Chondrocyte (in vitro differentiated cells): ENCODE data around the gene HOXC11. TPM values are rescaled to one million over a fixed set of nuclear protein-coding genes. Genes with fewer than 3 reads are reported as not detected.
A peak's percentile ranks its signal among the peaks of the same experiment; 100 is the strongest.

Source experiments
- DNase-seq: peaks from one replicate; pipeline ENCODE4 v3.0.0; 2021; ENCODE audit warnings: mixed read lengths, low spot score
- H3K27ac Mint-ChIP-seq: one replicate; pipeline ENCODE4 v1.8.0; 2021; ENCODE audit warnings: mild to moderate bottlenecking, moderate library complexity, mixed read lengths; ENCODE audit not compliant: unreplicated experiment
- H3K27me3 Mint-ChIP-seq: 2 replicates; pipeline ENCODE4 v1.8.0; 2021; ENCODE audit warnings: low read depth, mixed read lengths
- H3K36me3 Mint-ChIP-seq: 2 replicates; pipeline ENCODE4 v1.8.0; 2021; ENCODE audit warnings: low read depth, mixed read lengths
- H3K4me1 Mint-ChIP-seq: 2 replicates; pipeline ENCODE4 v1.8.0; 2021; ENCODE audit warnings: low read depth, mild to moderate bottlenecking, mixed read lengths
- H3K4me3 Mint-ChIP-seq: one replicate; pipeline ENCODE4 v1.8.0; 2021; ENCODE audit warnings: mild to moderate bottlenecking, moderate library complexity, mixed read lengths; ENCODE audit not compliant: unreplicated experiment
- H3K9me3 Mint-ChIP-seq: 2 replicates; pipeline ENCODE4 v1.8.0; 2021; ENCODE audit warnings: low read depth, mixed read lengths
- total RNA-seq: library from RNA; stranded (reverse); gene quantifications from 3 replicates; pipeline ENCODE4 v1.2.1, GENCODE V29; 2021
- TF ChIP-seq, protein P1 (sequence below): fragments of 200-600 bp; sonication (generic); IDR thresholded peaks from 2 replicates; pipeline ENCODE4 v1.5.0; 2021; ENCODE audit warnings: antibody characterized with exemption, mild to moderate bottlenecking, moderate library complexity

HOXC11 gene
- total RNA-seq, 1 donor from 2014 or later = not detected

DNA sequence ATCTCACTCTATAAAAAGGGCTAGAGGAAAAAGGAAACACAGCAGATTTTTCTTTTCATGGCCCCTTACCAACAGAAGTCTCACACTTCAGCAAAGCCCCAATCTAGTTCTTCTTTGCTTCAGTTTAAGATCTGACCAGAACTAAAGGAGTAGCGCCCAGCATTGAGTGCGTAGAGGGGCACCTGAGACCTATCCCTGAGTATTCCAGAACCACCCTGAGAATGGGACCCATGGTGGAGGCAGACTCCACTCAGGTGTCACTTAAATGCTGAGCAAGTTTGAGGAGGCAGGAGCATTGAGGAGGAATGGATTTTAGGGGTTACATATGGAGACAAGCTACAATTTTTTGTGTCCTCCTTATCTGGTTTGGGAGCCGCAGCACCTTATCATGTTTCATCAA, 1.8 kb upstream of the HOXC11 start:
- H3K9me3 Mint-ChIP-seq = no peaks in the 10 kb centered on the region
- peaks cover 85% of the 10 kb centered on the region for H3K27me3 Mint-ChIP-seq
- H3K36me3 Mint-ChIP-seq = peaks cover 4% of the 10 kb centered on the region
- no peak overlapping the region for H3K4me3 Mint-ChIP-seq
- no peak overlapping the region for H3K27ac Mint-ChIP-seq
- H3K4me1 Mint-ChIP-seq = peaks cover 23% of the 10 kb centered on the region
- peak; percentile 5 for DNase-seq
- TF ChIP-seq, protein P1, sequence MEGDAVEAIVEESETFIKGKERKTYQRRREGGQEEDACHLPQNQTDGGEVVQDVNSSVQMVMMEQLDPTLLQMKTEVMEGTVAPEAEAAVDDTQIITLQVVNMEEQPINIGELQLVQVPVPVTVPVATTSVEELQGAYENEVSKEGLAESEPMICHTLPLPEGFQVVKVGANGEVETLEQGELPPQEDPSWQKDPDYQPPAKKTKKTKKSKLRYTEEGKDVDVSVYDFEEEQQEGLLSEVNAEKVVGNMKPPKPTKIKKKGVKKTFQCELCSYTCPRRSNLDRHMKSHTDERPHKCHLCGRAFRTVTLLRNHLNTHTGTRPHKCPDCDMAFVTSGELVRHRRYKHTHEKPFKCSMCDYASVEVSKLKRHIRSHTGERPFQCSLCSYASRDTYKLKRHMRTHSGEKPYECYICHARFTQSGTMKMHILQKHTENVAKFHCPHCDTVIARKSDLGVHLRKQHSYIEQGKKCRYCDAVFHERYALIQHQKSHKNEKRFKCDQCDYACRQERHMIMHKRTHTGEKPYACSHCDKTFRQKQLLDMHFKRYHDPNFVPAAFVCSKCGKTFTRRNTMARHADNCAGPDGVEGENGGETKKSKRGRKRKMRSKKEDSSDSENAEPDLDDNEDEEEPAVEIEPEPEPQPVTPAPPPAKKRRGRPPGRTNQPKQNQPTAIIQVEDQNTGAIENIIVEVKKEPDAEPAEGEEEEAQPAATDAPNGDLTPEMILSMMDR = no peak

DNA sequence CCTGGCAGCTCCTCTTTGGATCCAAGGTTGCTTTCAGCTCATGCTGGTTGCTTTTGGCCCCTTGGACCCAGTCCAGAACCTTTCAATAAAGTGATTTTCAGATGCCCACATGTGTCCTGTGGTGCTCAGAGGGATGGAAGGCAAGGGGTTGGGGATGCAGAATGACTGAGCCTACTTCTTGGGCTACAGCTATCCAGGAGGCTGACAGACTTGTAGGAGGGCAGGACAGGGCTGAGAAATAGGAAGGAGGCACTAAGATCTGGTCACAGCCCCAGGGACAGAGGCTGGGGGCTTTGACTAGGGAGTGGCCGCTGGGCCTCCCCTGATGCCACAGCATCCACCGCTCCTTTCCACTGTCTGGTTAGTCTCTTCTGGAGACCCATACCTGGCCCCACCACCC, 1.2 kb upstream of the HOXC11 start:
- DNase-seq = no peak
- Mint-ChIP-seq H3K27me3 (peaks cover 85% of the 10 kb centered on the region), H3K36me3 (peaks cover 4% of the 10 kb centered on the region)

DNA sequence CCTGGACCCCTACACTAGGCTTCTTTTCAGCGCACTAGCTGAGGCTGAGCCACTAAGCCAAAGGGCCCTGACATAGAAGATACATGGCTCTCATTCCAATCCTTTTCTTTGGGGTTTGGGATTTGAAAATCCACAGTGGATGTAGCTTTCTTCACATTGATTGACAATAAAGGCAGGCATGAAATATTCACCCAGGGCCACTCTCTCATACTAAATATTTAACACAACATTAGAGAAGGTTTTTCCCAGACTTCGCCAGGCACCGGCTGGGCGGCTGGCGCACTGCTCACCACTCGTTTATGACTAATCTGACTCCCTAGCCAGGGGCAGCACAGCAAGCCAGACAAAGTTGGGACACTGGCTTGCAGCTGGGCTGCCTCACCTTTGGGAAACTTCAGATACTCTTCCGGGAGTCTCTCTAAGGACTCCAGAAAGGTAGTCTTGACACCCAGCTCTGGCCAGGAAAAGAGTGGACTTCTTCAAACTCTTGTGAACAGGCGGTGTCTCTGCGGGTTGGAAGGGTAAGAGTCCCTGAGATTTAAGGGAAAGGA, 699 bp upstream of the HOXC11 start:
- DNase-seq = no peak
- no peak overlapping the region for H3K27ac Mint-ChIP-seq
- H3K4me1 Mint-ChIP-seq = peaks cover 16% of the 10 kb centered on the region
- peaks cover 85% of the 10 kb centered on the region for H3K27me3 Mint-ChIP-seq
- H3K9me3 Mint-ChIP-seq = no peaks in the 10 kb centered on the region
- TF ChIP-seq, protein P1 = no peak
- no peak overlapping the region for H3K4me3 Mint-ChIP-seq
- peaks cover 4% of the 10 kb centered on the region for H3K36me3 Mint-ChIP-seq

More for the DNA sequence above, 1.2 kb upstream of the HOXC11 start:
- peaks cover 17% of the 10 kb centered on the region for H3K4me1 Mint-ChIP-seq
- H3K9me3 Mint-ChIP-seq = no peaks in the 10 kb centered on the region
- no peak overlapping the region for H3K4me3 Mint-ChIP-seq
- H3K27ac Mint-ChIP-seq = no peak overlapping the region
- TF ChIP-seq, protein P1 = no peak

DNA sequence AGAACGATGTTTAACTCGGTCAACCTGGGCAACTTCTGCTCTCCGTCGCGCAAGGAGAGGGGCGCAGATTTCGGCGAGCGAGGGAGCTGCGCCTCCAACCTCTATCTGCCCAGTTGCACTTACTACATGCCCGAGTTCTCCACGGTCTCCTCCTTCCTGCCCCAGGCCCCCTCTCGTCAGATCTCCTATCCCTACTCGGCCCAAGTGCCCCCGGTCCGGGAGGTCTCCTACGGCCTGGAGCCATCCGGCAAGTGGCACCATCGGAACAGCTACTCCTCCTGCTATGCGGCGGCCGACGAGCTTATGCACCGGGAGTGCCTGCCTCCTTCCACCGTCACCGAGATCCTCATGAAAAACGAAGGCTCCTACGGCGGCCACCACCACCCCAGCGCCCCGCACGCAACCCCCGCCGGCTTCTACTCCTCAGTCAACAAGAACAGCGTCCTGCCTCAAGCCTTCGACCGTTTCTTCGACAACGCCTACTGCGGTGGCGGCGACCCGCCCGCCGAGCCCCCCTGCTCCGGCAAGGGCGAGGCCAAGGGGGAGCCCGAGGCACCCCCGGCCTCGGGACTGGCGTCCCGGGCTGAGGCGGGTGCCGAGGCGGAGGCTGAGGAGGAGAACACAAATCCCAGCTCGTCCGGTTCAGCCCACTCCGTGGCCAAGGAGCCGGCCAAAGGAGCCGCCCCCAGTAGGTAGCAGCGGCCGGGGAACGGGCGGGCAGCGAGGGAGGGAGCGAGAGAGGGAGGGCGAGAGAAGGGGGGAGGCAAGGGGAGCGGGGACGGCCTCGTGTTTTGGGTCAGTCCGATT, 513 bp downstream of the HOXC11 start:
- Mint-ChIP-seq H3K27me3 (peaks cover 83% of the 10 kb centered on the region), H3K9me3 (no peaks in the 10 kb centered on the region), H3K36me3 (peaks cover 4% of the 10 kb centered on the region), H3K4me1 (peaks cover 16% of the 10 kb centered on the region), H3K27ac (no peak overlapping the region), H3K4me3 (peak overlapping the region; percentile 19)
- TF ChIP-seq, protein P1 = no peak
- no peak for DNase-seq

DNA sequence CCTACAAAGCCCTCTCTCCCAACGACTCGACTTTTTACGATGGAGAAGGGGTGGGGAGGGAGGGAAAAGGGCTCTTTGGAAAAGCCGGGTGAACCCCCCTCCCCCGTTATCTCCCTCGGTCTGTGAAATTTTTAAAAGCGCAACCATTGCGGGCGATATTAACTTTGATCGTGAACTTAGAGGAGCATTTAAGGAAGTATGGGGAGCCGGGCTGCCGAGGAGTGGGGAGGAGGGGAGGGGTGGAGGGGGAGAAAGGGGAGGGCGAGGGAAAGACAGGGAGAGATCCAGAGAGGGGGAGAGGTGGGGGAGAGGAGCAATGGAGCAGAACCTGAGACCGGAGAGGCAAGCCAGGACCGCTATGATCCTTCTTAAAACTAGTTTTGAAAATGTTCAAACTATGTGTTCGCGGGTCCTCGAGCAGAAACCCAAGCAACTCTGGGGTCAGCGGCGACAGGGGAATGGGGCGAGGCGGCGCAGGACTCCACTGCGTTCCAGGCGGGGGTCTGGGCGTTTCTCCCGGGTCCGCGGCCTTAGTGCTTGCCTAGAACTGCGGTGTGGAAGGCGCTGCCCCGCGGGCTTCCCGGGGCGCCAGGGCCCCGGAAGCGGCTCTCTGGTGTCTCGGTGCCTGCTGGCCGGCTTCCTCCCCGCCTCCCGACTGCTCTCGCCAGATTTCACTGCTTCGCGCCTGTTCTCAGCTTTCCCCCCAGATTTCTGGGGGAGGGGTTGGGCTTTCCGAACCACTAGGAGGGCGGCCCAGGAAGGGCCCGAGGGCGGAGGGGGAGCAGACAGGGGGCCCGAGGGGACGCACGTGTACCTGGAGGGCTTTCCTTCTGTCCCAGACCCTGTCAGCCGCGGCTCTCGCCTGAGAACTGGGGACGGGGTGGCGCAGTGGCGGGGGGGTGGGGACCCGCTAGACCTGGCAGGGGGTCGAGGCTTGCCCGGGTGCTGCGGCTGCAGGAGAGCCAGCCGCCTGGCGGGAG, 1.4 kb downstream of the HOXC11 start, which contains the start of gene HOTAIR:
HOTAIR (minus strand) TSS at position 871 of the 980 bp plus-strand sequence.
- no peak for DNase-seq
- Mint-ChIP-seq H3K27ac (no peak within 1 kb of the TSS), H3K4me1 (peaks cover 16% of the 10 kb centered on the region), H3K27me3 (peaks cover 83% of the 10 kb centered on the region), H3K4me3 (peak within 1 kb of the TSS; percentile 28), H3K9me3 (no peaks in the 10 kb centered on the region), H3K36me3 (peaks cover 4% of the 10 kb centered on the region)
- TF ChIP-seq, protein P1 = no peak
